H9 (cell line): Measurements from ENCODE around the gene FABP3. TPM values are rescaled to one million over a fixed set of nuclear protein-coding genes. Genes with fewer than 3 reads are reported as not detected.

ENCODE experiments used
- DNase-seq: peaks from one replicate; pipeline ENCODE4 v3.0.0-alpha.2; 2017
- H2AFZ ChIP-seq: one replicate; pipeline ENCODE4 v1.6.1; 2013; ENCODE audit warnings: mild to moderate bottlenecking, low read length, control low read depth, moderate library complexity
- H2AK5ac ChIP-seq: 2 replicates; pipeline ENCODE4 v1.6.1; 2013; ENCODE audit warnings: low read length, control low read depth, mixed read lengths; ENCODE audit not compliant: insufficient read length
- H2BK120ac ChIP-seq: one replicate; pipeline ENCODE4 v1.6.1; 2013; ENCODE audit warnings: low read depth, mild to moderate bottlenecking, low read length, control low read depth, inconsistent platforms; ENCODE audit not compliant: poor library complexity, severe bottlenecking
- H2BK12ac ChIP-seq: 2 replicates; pipeline ENCODE4 v1.6.1; 2013; ENCODE audit warnings: low read length, control low read depth, mixed read lengths, low read depth; ENCODE audit not compliant: insufficient read length
- H2BK15ac ChIP-seq: 2 replicates; pipeline ENCODE4 v1.6.1; 2013; ENCODE audit warnings: low read depth, low read length, control low read depth
- H2BK20ac ChIP-seq: one replicate; pipeline ENCODE4 v1.6.1; 2013; ENCODE audit warnings: low read depth, mild to moderate bottlenecking, low read length, control low read depth, inconsistent platforms; ENCODE audit not compliant: poor library complexity, severe bottlenecking
- H2BK5ac ChIP-seq: 2 replicates; pipeline ENCODE4 v1.6.1; 2013; ENCODE audit warnings: low read length, control low read depth, mixed read lengths; ENCODE audit not compliant: insufficient read length
- H3K14ac ChIP-seq: 2 replicates; pipeline ENCODE4 v1.6.1; 2013; ENCODE audit warnings: low read length, control low read depth; ENCODE audit not compliant: insufficient read depth
- H3K18ac ChIP-seq: 2 replicates; pipeline ENCODE4 v1.6.1; 2013; ENCODE audit warnings: low read depth, mild to moderate bottlenecking, mixed read lengths, low read length, control low read depth; ENCODE audit not compliant: insufficient read length
- H3K23ac ChIP-seq: 2 replicates; pipeline ENCODE4 v1.6.1; 2013; ENCODE audit warnings: low read length, control low read depth, mixed read lengths, low read depth; ENCODE audit not compliant: insufficient read length
- H3K23me2 ChIP-seq: 2 replicates; pipeline ENCODE4 v1.6.1; 2013; ENCODE audit warnings: low read depth, mild to moderate bottlenecking, mixed read lengths, low read length, control low read depth; ENCODE audit not compliant: insufficient read length, poor library complexity, severe bottlenecking
- H3K27ac ChIP-seq: 2 replicates; pipeline ENCODE4 v1.5.1; 2013; ENCODE audit warnings: low read length, control low read depth, mixed read lengths, low read depth; ENCODE audit not compliant: insufficient read length
- H3K27me3 ChIP-seq: 2 replicates; pipeline ENCODE4 v1.6.1; 2013; ENCODE audit warnings: low read length, control low read depth, inconsistent platforms; ENCODE audit not compliant: insufficient read depth
- H3K4ac ChIP-seq: 2 replicates; pipeline ENCODE4 v1.6.1; 2013; ENCODE audit warnings: low read depth, mild to moderate bottlenecking, control low read depth, inconsistent platforms, low read length, moderate library complexity
- H3K4me1 ChIP-seq: 2 replicates; pipeline ENCODE4 v1.6.1; 2013; ENCODE audit warnings: low read length, control low read depth, inconsistent platforms; ENCODE audit not compliant: insufficient read depth
- H3K4me2 ChIP-seq: 2 replicates; pipeline ENCODE4 v1.6.1; 2013; ENCODE audit warnings: low read length, control low read depth, mixed read lengths; ENCODE audit not compliant: insufficient read length, insufficient read depth
- H3K56ac ChIP-seq: 2 replicates; pipeline ENCODE4 v1.6.1; 2013; ENCODE audit warnings: low read depth, mild to moderate bottlenecking, mixed read lengths, low read length, control low read depth; ENCODE audit not compliant: insufficient read length
- H3K79me1 ChIP-seq: 2 replicates; pipeline ENCODE4 v1.6.1; 2013; ENCODE audit warnings: low read depth, mild to moderate bottlenecking, moderate library complexity, low read length, control low read depth, inconsistent platforms; ENCODE audit not compliant: insufficient read depth, poor library complexity, severe bottlenecking
- H3K79me2 ChIP-seq: 2 replicates; pipeline ENCODE4 v1.6.1; 2013; ENCODE audit warnings: low read length, control low read depth, inconsistent platforms; ENCODE audit not compliant: insufficient read depth
- H3K9ac ChIP-seq: 2 replicates; pipeline ENCODE4 v1.6.1; 2013; ENCODE audit warnings: low read length, control low read depth, mixed read lengths; ENCODE audit not compliant: insufficient read length; ENCODE audit errors: extremely low read depth
- H3K9me3 ChIP-seq: one replicate; pipeline ENCODE4 v1.6.1; 2013; ENCODE audit warnings: low read depth, low read length, inconsistent platforms; ENCODE audit not compliant: control insufficient read depth
- H3T11ph ChIP-seq: one replicate; pipeline ENCODE4 v1.6.1; 2013; ENCODE audit warnings: mild to moderate bottlenecking, low read length, control low read depth, inconsistent platforms
- H4K20me1 ChIP-seq: one replicate; pipeline ENCODE4 v1.6.1; 2013; ENCODE audit not compliant: control insufficient read depth, insufficient read length, insufficient read depth
- H4K5ac ChIP-seq: 2 replicates; pipeline ENCODE4 v1.6.1; 2013; ENCODE audit warnings: low read depth, mild to moderate bottlenecking, mixed read lengths, low read length, control low read depth; ENCODE audit not compliant: insufficient read length
- H4K8ac ChIP-seq: replicated peaks from 2 replicates; pipeline ENCODE4 v1.6.1; 2013; ENCODE audit warnings: low read length, control low read depth, mixed read lengths, low read depth; ENCODE audit not compliant: insufficient read length
- H4K91ac ChIP-seq: 2 replicates; pipeline ENCODE4 v1.6.1; 2013; ENCODE audit warnings: low read depth, mild to moderate bottlenecking, moderate library complexity, mixed read lengths, low read length, control low read depth; ENCODE audit not compliant: insufficient read length
- H3K27ac Mint-ChIP-seq, 3 experiments: 2 replicates in 2 of 3; 3 replicates in 1 of 3; pipeline ENCODE4 v1.8.0; 2020 to 2021; ENCODE audit warnings: mixed read lengths in 3 of 3, mild to moderate bottlenecking in 1 of 3, moderate library complexity in 1 of 3
- H3K27me3 Mint-ChIP-seq: 2 replicates; pipeline ENCODE4 v1.8.0; 2021; ENCODE audit warnings: low read depth, mild to moderate bottlenecking, moderate library complexity, mixed read lengths
- H3K36me3 Mint-ChIP-seq, 3 experiments: 2 replicates in 2 of 3; 3 replicates in 1 of 3; pipeline ENCODE4 v1.8.0; 2020 to 2021; ENCODE audit warnings: low read depth in 3 of 3, mixed read lengths in 3 of 3; ENCODE audit not compliant: insufficient read depth in 1 of 3
- H3K4me1 Mint-ChIP-seq, 2 experiments: 2 replicates each; pipeline ENCODE4 v1.8.0; 2020; ENCODE audit warnings: mixed read lengths in 2 of 2
- H3K4me3 Mint-ChIP-seq, 2 experiments: 2 replicates in 1 of 2; 3 replicates in 1 of 2; pipeline ENCODE4 v1.8.0; 2020 to 2021; ENCODE audit warnings: mild to moderate bottlenecking in 2 of 2, mixed read lengths in 2 of 2, moderate library complexity in 1 of 2
- H3K9me3 Mint-ChIP-seq, 2 experiments: 2 replicates in 1 of 2; 3 replicates in 1 of 2; pipeline ENCODE4 v1.8.0; 2020; ENCODE audit warnings: mild to moderate bottlenecking in 2 of 2, mixed read lengths in 2 of 2, moderate library complexity in 1 of 2
- CTCF ChIP-seq: fragments of 200-600 bp; sonication (generic); conservative IDR thresholded peaks from 3 replicates; pipeline ENCODE4 v1.8.0; 2021; ENCODE audit warnings: antibody characterized with exemption, mild to moderate bottlenecking
- WGBS: extraction: QIAGEN DNeasy Blood & Tissue Kit; methylation state at CpG from one replicate; pipeline ENCODE4 v1.1.7; 2013; ENCODE audit warnings: missing lambda C conversion rate, low lambda C conversion rate, mixed read lengths; ENCODE audit not compliant: insufficient read length; ENCODE audit errors: extremely low coverage; 5-methylcytosine and 5-hydroxymethylcytosine counted together
- total RNA-seq: library from RNA; stranded (reverse); gene quantifications from 2 replicates; pipeline ENCODE4 v1.2.1, GENCODE V29; 2021

Gene FABP3
- total RNA-seq, 1 experiment from 2014 or later: 9.0 TPM

- no peak overlapping the region for H2BK20ac ChIP-seq
- H4K5ac ChIP-seq: no peak overlapping the region
- peaks cover 2 to 44% (median 30%) of the 10 kb centered on the region in 3 experiments; a peak in 6 of 7 replicates for H3K36me3 Mint-ChIP-seq
- H3K4me1 ChIP-seq: no peaks in the 10 kb centered on the region
- no peak for DNase-seq
- no peaks in the 10 kb centered on the region for H3K27me3 Mint-ChIP-seq
- H3K27me3 ChIP-seq: no peaks in the 10 kb centered on the region
- H2BK5ac ChIP-seq: no peak overlapping the region
- H3K4me1 Mint-ChIP-seq: peaks cover 2 to 7% of the 10 kb centered on the region in 2 experiments; a peak in 3 of 4 replicates
- no peaks in the 10 kb centered on the region for H3K79me2 ChIP-seq
- WGBS: no CpG with 5 or more reads among the region's 1 CpG
- no peaks in the 10 kb centered on the region for H3K79me1 ChIP-seq
- no peak overlapping the region for H3K14ac ChIP-seq
- no peak overlapping the region for H2AK5ac ChIP-seq
- H2BK120ac ChIP-seq: no peak overlapping the region
- no peak overlapping the region for H4K8ac ChIP-seq
- no peak overlapping the region for H3K56ac ChIP-seq
- H3K23me2 ChIP-seq: no peaks in the 10 kb centered on the region
- no peak overlapping the region for H3K4me3 Mint-ChIP-seq
- no peak overlapping the region for H3K9ac ChIP-seq
- no peak for TF ChIP-seq CTCF
- H3T11ph ChIP-seq: no peak overlapping the region
- no peak overlapping the region for H2BK12ac ChIP-seq
- H3K27ac ChIP-seq: no peak overlapping the region
- no peak overlapping the region for H2AFZ ChIP-seq
- no peak overlapping the region for H3K27ac Mint-ChIP-seq
- no peak overlapping the region for H3K4ac ChIP-seq
- H3K9me3 ChIP-seq: no peaks in the 10 kb centered on the region
- no peaks in the 10 kb centered on the region for H4K20me1 ChIP-seq
- no peaks in the 10 kb centered on the region for H3K9me3 Mint-ChIP-seq
- H3K4me2 ChIP-seq: no peak overlapping the region
- no peak overlapping the region for H4K91ac ChIP-seq
- no peak overlapping the region for H3K23ac ChIP-seq
- H2BK15ac ChIP-seq: no peak overlapping the region
- no peak overlapping the region for H3K18ac ChIP-seq
These were observed 24.4 kb downstream of the FABP3 start for GRCh38 chr1:31348449-31348848.
